ENCODE results near the gene CCR3. TPM values are rescaled to one million over a fixed set of nuclear protein-coding genes. Genes with fewer than 3 reads are reported as not detected.
"Not testable (repeated sequence)": the region's sequence is repeated elsewhere in the genome, so short reads cannot be mapped to it uniquely, and the experiment has no call there.

CCR3 gene
- under 1 TPM in 1 of 3 donors, not detected in 2; 0.09 TPM for polyA plus RNA-seq (ENCODE audit: insufficient read length in 3 of 3)
- long read RNA-seq, donor 1: 0 reads
- long read RNA-seq, donor 2: 0 reads
- long read RNA-seq, donor 3: 0 reads
- long read RNA-seq, donor 4: 0 reads
- long read RNA-seq, donor 5: 0 reads
- long read RNA-seq, donor 6: 0 reads
- long read RNA-seq, donor 7: 0 reads
- long read RNA-seq, donor 8: 0 reads
- long read RNA-seq, donor 9: 0 reads
- long read RNA-seq, donor 10: 0 reads
- long read RNA-seq, donor 11: 0 reads
- long read RNA-seq, donor 12: 0 reads
- long read RNA-seq, donor 13: 0 reads
- long read RNA-seq, donor 14: 0 reads
- long read RNA-seq, donor 15: 0 reads
- long read RNA-seq, donor 16: 0 reads

- DNase-seq (ENCODE audit: extremely low read depth in 1 of 11, low read depth in 9 of 11, low spot score in 4 of 11): no peak
These were observed at the start of gene CCR3 for GRCh38 chr3:46242120-46242519. Gene CCR3 (plus strand): TSS chr3:46242460. CDS start chr3:46265159, 22,699 bp downstream.

GRCh38 chr3:46192939-46193338, 49.3 kb upstream of the CCR3 start:
- DNase-seq (ENCODE audit: extremely low read depth in 1 of 11, low read depth in 9 of 11, low spot score in 4 of 11): no peak

DNA sequence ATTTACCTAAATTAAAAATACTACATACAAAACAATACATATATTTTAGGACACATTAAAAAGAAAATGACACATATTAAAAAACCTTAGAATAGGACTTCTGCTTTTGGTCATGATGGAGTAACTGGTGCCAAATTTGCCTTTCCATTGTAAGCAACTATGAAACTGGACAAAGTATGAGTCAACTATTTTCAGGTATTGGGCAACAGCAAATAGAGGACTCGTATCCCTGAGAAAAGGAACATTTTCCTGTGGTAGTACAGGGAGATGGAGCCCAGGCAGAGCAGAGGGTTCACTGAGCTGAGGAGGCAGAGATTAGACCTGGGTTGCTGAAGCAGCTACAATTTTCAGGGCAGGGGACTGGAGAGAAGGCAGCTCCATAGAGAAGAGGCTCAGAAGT, 48.8 kb upstream of the CCR3 start:
- DNase-seq (ENCODE audit: extremely low read depth in 1 of 11, low read depth in 9 of 11, low spot score in 4 of 11): no peak

DNA sequence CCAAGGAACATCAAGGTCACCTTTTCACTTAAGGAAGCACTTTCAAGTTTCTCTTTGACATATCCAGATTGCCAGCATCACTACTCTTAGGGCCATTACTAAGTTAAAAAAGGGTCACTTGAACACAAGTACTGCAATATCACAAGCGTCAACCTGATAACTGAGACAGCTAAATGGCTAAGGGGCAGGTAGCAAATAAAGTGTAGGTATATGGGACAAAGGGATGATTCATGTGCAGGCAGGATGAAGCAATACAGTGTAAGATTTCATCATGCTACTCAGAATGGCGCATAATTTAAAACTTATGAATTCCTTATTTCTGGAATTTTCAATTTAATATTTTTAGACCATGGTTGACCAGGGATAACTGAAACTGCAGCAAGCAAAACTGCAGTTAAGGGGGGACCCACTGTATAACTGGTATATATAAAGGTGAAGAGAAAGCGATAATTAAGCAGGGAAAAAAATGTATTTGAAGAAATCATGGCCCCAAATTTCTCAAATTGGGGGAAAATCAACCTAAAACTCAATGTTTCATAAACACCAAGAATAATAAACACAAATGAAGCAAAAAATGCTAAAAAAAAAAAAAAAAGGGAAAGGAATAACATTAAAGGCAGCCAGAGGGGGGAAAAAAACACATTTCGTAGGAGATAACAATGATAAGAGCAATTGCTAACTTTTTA, 47.2 kb upstream of the CCR3 start:
- DNase-seq (ENCODE audit: extremely low read depth in 1 of 11, low read depth in 9 of 11, low spot score in 4 of 11): no peak

DNA sequence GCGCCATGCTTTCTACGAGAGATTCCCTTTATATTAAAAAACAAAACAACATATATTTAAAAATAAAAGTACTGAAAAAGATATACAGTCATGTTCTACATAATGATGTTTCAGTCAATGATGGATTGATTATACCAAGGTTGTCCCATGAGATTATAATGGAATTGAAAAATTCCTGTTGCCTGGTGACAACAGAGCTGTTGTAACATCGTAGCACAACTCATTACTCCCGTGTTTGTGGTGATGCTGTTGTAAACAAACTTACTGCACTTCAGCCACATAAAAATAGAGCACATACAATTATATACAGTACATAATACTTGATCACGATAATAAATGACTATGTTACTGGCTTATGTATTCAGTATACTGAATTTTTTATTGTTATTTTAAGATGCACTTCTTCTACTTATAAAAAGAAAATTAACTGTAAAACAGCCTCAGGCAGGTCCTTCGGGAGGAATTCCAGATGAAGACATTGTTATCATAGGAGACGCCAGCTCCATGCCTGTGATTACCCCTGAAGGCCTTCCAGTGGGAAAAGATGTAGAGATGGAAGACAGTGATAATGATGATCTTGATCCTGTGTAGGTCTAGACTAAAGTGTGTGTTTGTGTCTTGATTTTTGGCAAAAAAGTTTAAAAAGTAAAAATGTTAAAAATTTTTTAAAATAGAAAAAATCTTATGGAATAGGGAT, 45.9 kb upstream of the CCR3 start:
- no peak for DNase-seq (ENCODE audit: extremely low read depth in 1 of 11, low read depth in 9 of 11, low spot score in 4 of 11)

- DNase-seq (ENCODE audit: extremely low read depth in 1 of 11, low read depth in 9 of 11, low spot score in 4 of 11): no peak
These were observed 42.0 kb upstream of the CCR3 start for GRCh38 chr3:46200211-46200610.

DNA sequence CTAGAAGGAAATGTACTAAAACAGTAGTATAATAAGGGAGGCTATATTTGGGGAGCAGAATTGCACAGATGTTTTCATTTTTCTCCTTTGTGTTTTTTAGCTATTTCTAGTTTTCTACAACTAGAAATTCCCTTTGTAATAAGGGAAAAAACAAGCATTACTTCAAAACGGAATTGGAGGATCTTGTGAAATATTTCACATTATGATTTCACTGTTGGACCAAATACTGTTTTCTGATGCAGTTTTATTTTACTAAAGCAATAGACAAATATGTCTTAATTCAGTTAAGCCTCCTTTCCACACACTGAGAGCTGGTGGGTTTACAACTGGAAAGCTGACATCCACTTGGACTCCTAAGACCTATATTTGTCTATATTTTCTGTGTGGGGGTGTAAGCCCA, 41.5 kb upstream of the CCR3 start:
- DNase-seq (ENCODE audit: extremely low read depth in 1 of 11, low read depth in 9 of 11, low spot score in 4 of 11): no peak

DNA sequence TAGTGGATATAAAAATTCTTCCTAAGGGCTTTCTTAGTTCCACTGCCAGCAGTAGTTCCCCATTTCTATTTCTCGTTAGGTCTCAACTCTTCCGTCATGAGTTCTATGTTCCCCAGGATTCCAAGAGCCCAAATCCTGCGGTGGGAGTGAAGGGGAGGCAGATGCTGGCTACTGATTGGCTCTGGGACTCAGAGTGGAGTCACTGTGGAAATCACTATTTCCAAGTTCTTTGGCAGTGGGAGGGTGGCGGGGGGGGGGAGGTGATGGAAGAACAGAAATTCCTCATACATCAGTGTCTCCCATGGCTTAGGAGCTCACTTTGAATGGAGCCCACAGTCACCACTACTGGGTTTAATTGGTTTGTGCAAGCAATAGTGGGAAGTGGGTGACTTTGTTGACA, 39.7 kb upstream of the CCR3 start:
- no peak for DNase-seq (ENCODE audit: extremely low read depth in 1 of 11, low read depth in 9 of 11, low spot score in 4 of 11)

DNA sequence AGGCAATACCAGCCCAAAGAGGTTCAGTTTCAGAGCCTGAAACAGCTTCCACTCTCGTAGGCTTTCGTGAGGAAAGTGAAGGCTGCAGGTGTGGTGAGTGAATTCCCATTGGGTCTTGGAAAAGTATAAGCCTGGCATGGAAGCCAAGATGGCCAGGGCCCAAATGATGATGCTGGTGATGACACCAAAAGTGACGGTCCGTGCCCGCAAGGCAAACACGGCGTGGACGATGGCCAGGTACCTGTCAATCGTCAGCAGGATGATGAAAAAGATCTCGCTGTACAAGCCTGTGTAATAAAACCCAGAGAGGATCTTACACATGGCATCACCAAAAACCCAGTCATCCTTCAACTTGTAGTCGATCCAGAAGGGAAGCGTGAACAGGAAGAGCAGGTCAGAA, 38.6 kb upstream of the CCR3 start:
- DNase-seq (ENCODE audit: extremely low read depth in 1 of 11, low read depth in 9 of 11, low spot score in 4 of 11): no peak

DNA sequence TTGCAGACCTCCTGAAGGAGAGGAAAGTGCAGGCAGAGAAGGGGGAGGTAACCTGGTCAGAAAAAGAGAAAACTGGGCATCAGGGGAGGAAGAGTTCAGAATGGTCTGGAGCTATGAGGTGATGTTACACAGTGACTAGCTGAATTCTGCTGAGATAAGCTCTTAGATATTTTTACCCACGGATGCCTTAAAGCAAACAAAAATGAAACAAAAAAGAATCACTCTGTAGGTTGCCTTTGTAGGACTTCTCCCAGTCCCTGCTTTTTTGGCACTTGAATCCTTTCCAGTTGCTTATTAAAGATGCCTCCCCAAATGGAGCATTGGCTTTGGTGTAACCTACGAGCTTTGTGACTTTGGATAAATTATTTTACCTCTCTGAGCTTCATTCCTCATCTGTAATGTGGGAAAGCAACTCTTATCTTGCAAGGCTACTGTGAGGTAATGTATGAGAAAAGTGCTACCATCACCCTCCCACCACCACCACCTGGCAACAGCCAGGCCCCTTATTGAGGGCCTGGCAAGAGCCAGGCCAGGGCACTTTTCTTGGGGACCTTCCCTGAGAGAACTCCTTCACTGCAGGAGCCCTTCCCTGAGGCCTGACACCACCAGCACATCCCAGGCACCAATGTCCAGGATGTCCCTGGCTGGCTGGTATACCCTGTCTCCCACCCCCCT, 36.8 kb upstream of the CCR3 start:
- DNase-seq (ENCODE audit: extremely low read depth in 1 of 11, low read depth in 9 of 11, low spot score in 4 of 11): no peak

DNA sequence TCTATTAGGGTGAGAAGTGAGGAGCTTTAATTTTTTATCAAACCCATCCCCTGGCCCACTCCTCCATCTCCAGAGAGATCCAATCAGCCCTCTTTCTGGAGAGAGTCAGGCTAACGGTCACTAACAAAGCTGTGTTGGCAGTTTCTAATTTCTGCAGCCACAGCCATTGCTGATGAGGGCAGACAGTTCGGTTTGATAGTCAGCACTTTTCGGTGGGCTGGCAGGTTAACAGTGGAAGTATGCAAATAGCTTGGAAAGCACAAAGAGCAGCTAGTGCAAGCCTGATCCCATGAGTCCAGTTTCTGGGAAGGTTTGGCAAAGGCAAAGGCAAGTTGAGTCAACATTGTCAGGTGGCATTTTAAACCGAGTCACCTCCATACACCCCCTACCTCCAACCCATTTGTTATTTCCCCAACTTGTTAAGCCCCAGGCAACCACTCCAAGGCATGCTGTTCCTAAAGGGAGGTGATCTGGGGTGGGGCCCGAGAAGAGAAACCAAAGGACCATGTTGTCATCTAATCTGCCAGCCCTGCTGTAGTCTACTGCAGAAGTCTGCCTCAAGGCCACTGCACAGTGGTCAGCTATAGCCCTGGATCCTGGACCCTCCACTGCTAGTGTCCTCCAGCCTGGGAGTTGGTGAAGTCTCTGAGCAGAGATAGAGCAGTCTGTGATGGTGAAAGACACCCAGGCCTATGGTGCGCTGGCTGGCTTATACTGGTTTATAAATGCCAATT, 35.8 kb upstream of the CCR3 start:
- DNase-seq (ENCODE audit: extremely low read depth in 1 of 11, low read depth in 9 of 11, low spot score in 4 of 11): no peak

DNA sequence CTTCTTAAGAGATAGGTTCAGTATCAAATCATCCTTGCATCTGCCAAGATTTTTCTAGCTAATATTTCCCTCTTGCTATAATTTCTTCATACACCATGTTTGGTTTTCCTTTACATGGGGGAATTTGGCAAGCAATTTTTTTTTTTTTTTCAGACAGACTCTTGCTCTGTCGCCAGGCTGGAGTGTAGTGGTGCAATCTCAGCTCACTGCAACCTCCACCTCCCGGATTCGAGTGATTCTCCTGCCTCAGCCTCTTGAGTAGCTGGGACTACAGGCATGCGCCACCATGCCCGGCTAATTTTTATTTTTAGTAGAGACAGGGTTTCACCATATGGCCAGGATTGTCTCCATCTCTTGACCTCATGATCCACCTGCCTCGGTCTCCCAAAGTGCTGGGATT, 34.7 kb upstream of the CCR3 start:
- DNase-seq (ENCODE audit: extremely low read depth in 1 of 11, low read depth in 9 of 11, low spot score in 4 of 11): not testable (repeated sequence)

GRCh38 chr3:46208167-46208704, 34.0 kb upstream of the CCR3 start, which contains the start of gene CCR1:
Gene CCR1 (minus strand): TSS chr3:46208313. CDS start chr3:46204313, 4,000 bp downstream.
- DNase-seq (ENCODE audit: extremely low read depth in 1 of 11, low read depth in 9 of 11, low spot score in 4 of 11): peak in 2 of 11 donors; percentile 5 to 18

DNA sequence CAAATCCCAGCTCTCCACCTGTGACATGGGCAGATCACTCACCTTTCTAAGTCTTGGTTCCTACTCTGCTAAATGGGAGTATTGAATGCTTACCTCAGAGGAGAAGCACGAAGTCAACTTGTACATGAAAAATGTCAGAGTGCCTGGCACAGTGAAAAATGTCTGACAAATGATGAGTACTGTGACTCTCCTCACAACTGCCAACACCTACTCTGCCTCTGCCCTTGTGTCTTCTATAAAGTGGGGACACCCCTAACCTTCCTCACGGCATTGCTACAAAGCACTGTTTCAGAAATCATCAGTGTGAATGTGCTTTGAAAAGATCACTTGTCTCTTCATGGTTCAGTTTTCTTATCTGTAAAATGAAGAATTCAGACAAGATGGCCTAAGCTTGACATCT, 33.2 kb upstream of the CCR3 start:
- no peak for DNase-seq (ENCODE audit: extremely low read depth in 1 of 11, low read depth in 9 of 11, low spot score in 4 of 11)

DNA sequence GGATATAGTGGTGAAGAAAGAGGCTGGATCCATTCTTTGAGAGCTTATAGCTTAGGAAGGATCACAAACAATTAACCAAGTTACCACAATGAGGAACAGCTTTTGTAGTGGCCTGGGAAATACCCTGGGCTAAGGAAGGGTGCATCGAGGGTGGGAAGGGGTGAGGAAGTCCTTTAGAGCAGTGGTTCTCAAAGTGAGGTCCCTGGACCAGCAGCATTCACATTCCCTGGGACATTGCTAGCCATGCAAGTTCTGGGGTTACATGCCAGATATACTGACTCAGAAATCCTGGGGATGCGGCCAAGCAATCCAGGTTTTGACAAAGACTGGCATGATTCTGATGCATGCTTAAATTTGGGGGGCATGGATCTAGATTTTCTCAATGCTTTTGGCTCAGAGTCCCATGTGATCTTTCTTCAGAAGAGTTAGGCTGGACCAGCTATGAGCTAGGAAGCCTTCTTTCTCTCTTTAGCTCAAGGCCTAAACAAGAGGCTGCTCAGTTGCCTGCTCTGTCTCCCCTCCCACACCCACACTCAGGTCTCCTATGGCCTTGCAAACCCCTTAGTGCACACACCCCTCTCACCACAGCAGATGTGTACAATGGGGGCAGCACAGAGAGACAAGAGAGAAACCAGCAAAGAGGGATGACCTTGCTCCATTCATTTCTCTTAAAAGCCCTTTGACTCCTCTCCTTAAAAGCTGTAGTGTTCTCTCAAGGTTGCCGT, 32.4 kb upstream of the CCR3 start:
- DNase-seq (ENCODE audit: extremely low read depth in 1 of 11, low read depth in 9 of 11, low spot score in 4 of 11): no peak

DNA sequence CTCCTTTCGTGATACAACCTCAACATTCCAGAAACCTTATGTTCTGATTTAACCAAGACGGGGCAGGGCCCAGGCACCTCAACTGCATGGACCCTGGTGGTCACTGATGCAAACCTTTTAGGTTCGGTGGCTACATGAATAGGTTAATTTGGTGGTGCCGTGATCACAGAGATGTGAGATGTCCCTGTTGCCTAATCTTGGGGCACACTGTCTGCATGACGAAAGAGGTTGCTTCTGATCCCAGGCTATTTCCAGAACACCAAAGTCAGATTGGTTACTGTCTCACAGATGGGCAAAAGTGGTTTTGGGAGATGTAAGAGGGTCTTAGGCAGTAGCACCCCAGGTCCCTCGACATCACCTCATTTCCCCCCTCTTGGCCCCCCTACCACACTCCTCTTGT, 30.2 kb upstream of the CCR3 start:
- DNase-seq (ENCODE audit: extremely low read depth in 1 of 11, low read depth in 9 of 11, low spot score in 4 of 11): no peak

GRCh38 chr3:46213201-46213600, 29.1 kb upstream of the CCR3 start:
- no peak for DNase-seq (ENCODE audit: extremely low read depth in 1 of 11, low read depth in 9 of 11, low spot score in 4 of 11)

DNA sequence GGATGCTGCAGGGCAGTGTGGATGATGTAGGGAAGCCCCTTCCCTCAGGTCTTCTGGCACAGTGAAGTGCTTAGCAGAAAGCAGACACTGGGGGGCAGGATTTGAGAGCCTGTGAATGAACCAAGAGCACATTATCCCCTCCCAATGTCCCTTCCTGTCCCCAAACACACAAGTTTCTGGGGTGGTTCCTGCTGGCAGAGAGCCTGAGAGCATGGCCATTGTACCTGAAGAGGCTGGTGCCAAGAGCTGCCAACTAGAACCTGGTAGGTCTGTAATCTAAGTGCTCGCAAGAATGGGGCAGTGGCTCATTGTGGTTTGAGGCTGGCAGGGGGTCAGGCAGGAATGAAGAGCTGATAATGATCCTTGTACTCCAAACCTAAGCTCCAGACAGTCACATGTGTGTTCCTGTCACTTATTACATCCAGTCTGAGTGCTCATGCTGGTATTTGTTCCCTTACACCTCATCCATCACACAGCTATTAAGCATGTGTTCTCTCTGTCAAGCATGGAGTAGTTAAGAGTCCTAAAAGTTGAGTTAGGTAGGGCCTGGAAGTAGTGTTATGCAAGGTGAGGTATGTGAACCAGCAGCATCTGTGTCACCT, 27.4 kb upstream of the CCR3 start:
- no peak for DNase-seq (ENCODE audit: extremely low read depth in 1 of 11, low read depth in 9 of 11, low spot score in 4 of 11)
